Bone marrow (tissue), 2 donors: ENCODE data around the gene LONP1.

Experiments
- DNase-seq, 2 donors: peaks; one replicate each; lab custom pipeline; 2025; lab: John Stamatoyannopoulos, UW

LONP1 gene

DNA sequence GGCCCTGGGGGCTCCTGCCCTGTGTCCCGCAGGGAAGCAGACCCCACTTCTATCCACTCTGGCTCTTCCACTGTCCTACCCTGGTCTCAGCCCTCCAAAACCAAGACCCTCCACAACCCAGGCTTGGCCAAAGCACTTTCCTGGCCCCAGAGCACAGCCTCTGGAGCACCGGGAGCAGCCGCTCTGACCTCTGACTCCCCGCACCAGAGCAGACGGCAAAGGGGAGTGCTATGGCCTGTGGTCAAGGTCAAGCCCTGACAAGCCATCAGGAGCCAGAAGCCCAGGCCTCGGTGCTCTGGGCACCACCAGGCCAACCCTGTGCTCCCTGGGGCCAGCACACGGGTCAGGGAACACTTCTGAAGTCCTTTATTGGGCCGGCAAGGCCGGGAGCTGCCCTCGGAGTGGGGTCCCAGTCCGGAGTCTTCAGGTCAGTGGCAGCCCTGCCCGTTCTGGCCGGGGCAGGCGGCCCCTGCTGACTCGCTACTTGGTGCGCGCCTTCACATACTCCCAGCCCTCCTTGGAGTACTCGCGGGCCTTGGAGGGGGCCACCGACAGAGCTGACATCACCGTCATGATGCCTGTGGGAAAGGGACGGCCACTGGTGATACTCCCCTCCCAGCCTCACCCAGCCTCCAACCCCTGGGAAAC lies 41.8 kb downstream of the LONP1 start:
- DNase-seq, result no peak

- DNase-seq, result no peak
These were observed 42.4 kb downstream of the LONP1 start for GRCh38 chr19:5677580-5677979.

DNA sequence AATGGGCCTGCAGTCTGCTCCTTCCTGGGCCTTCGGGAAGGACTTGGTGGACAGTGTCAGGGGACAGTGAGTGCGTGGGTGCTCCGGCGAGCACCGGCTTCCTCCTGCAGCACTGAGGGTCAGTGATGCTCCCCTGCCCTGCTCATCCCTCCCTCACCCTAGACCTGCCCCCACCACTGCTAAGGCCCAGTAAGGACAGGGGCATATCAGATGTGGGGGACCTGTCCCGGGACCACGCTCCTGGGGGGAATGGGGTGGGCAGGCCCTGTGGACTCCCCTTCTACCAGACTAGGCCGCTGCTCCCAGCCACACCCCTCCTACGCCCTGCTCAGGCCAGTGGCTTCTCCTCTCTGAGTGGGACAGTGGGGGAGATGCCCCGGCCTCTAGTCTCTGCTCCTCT lies 42.8 kb downstream of the LONP1 start:
- no peak for DNase-seq

DNA sequence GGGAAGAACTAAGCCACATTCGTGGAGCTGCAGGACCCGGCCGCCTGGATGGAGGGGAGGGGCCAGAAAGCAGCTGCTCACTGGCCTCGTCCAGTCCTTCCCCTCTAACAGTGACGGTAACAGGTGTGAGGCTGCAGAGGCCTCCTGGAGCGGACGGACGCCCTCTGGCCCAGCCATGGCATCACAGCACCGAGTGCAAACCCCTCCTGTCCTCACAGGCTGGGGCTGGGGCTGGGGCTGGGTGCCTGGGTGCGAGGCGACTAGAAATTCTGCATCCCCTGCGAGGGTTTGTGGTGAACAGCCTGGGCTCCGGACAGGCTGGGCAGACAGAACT lies 43.2 kb downstream of the LONP1 start:
- DNase-seq, result no peak

GRCh38 chr19:5676105-5676771 lies 43.7 kb downstream of the LONP1 start:
- DNase-seq, result no peak

- DNase-seq, result no peak
These were observed 45.2 kb downstream of the LONP1 start for GRCh38 chr19:5674714-5675113.

- no peak for DNase-seq
These were observed 46.2 kb downstream of the LONP1 start for GRCh38 chr19:5673752-5674151.

- DNase-seq, result no peak
These were observed 47.1 kb downstream of the LONP1 start for GRCh38 chr19:5672708-5673459.

DNA sequence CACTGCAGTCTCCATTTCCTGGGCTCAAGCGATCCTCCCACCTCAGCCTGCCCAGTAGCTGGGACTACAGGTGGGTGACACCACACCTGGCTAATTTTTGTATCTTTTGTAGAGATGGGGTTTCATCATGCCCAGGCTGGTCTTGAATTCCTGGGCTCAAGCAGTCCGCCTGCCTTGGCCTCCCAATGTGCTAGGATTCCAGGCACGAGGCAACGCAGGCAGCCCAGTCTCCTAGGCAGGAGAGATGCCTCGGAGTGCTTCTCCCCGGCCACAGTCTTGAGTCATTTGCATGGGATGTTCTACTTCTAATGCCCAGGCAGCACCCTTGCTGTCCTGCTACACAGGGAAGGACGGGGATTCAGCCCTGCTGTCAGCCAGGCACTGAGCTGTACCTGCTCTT lies 48.3 kb downstream of the LONP1 start:
- DNase-seq, result no peak

DNA sequence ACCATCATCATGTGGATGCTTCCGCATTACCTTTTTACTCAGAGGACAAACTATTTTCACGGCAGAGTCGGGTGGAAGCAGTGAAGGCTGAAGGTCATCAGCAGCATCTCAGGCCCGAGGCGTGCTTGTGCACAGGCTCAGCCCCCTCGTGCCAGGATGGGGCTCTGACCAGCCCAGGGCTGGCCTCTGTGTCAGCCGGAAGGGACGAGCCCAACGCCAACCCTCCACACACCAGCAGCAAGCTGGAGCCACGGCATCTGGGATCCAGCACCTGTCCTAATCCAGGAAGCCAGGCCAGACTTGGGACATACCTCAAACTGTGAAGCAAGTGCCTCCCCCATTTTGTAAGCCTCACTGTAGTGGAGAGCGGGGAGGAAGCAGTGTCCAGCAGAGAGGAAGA lies 50.7 kb downstream of the LONP1 start:
- DNase-seq, result no peak

GRCh38 chr19:5667751-5668271 lies 52.1 kb downstream of the LONP1 start:
- DNase-seq, result no peak

GRCh38 chr19:5666921-5667610 lies 52.9 kb downstream of the LONP1 start:
- no peak for DNase-seq

DNA sequence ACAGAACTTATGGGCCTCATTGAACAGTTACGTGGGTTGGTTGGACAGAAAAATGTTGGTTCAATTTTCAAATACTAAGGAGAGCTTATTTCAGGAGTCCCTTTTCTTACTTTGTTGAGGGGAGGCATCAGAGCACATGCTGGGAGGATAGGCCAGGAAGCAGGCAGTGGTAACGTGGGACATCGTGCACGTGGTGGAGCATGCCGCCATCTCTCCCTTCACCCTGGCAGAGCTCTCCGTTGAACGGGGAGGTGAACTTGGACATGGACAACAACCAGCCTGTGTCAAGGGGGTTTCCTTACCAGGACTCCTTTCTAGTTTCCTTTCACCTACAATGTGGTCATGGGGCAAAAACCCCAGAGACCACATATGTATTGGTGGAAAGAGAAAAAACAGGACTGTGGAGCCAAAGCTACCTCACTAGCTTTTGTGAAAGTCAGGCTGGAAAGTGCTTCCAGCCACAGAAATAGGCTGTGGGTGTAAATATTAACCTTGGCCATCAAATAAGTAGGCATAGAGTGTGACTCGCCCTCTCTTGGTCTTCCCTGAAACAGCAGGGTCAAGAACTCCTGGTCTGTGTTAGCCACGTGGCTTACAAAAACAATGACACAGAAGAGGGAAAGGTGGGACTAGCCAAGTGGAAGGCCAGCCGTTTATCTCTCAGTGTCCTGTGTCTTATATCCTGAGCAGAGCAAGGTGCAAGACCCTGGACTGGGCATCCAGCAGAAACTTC lies 54.0 kb downstream of the LONP1 start:
- no peak for DNase-seq

DNA sequence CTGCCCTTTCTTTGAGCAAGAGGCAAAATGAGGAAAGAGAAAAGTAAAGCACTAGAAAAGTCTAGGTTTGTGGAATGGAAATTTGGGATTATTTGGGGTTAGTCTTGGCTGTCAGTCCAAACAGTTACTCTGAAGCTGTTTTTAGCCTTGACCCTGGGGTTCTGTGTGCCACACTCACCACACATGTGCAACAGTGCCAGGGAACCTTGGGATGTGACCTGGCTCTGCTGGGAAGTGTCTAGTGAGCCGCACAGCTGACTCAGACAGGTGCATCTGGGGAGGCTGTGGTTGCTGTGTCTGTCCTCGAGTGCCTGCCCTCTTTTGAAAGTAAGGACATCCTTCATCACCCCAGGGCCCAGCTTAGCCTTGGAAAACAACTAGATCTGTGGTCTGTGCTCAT lies 55.4 kb downstream of the LONP1 start:
- no peak for DNase-seq

DNA sequence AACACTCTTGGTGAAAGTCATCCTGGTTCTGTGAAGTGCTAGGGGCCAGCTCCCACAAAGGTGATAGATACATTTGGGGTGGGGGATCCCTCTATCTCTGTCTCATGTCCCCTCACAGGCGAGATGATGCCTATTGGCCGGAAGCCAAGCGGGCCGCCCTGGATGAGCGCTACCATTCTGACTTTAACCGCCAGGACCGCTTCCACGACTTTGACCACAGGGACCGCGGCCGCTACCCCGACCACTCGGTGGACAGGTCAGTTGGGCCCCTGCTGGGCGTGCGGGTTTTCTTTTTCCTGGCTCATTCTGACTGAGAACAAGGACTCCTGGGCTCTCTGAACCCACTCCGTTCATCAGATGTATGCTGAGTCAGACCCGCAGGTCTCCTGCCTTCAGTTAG lies 56.0 kb downstream of the LONP1 start:
- DNase-seq, result no peak

DNA sequence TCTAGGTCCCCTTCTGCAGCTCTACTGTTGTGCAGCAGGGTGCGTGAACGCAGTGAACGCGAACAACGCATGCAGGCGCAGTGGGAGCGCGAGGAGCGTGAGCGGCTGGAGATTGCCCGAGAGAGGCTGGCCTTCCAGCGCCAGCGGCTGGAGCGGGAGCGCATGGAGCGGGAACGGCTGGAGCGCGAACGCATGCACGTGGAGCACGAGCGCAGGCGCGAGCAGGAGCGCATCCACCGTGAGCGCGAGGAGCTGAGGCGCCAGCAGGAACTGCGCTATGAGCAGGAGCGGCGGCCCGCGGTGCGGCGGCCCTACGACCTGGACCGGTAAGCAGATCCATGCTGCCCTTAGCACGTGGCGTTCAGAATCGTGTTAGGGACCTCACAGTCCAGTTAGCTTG lies 58.5 kb downstream of the LONP1 start:
- DNase-seq, result no peak

DNA sequence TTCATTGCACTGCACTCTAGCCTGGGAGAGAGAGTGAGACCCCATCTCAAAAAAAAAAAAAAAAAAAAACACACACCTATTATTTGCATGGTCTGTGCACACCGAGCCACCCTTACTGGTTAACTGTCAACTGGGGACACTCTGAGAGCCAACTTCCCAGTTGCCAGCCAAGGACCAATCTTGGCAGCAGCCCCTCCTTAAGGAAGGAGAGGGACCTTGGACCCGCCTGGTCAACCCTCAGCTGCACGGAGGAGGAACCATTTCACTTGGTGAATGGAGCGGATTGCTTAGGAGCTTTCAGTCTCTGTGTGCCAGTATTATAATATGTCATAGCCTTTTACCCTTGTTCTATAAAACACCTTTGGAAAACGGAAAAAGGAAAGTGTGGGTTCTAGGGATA lies 64.5 kb downstream of the LONP1 start:
- no peak for DNase-seq

- no peak for DNase-seq
These were observed 65.0 kb downstream of the LONP1 start for GRCh38 chr19:5654931-5655330.

DNA sequence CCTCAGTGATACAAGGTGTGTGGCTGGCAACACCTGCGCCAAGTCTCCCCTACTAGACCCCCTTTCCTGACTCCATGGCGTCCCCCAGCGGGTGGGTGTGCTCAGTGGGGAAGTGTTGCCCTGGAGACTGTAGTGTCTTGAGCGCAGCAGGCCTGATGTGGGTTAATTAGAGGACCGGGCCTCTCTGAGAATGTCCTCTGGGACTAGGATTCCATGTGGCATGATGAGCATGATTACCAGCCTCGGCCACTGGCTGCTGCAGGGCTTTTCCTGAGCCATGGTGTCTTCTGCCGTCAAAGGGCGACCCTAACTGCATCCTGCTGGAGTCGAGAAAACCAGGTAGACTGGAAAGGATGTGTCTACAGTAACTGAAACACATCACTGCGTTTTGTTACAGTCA lies 67.7 kb downstream of the LONP1 start:
- DNase-seq, result no peak

DNA sequence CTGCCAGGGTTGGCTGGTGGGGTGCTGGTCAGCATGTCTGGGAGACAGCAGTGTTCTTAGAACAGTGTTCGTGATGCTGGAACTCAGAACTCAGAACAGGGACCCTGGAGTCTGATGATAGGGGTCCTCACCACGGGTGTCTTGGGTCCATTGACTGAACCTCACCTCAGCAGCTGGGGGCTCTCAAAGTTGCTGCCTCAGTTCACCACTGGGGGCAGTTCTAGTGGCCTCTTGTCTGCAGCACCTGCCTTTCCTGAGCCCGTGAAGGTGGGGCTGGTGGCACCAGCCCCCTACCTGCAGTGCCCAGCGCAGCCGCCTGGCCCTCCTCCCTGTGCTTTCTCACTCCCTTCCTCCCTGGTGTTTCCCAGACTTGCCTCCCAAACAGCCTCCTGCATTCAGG lies 68.6 kb downstream of the LONP1 start:
- DNase-seq, result no peak

- no peak for DNase-seq
These were observed 71.5 kb downstream of the LONP1 start for GRCh38 chr19:5648464-5648863.

GRCh38 chr19:5646703-5647102 lies 73.2 kb downstream of the LONP1 start:
- DNase-seq, result no peak
